ENCODE results near the gene SLC5A11.

DNA sequence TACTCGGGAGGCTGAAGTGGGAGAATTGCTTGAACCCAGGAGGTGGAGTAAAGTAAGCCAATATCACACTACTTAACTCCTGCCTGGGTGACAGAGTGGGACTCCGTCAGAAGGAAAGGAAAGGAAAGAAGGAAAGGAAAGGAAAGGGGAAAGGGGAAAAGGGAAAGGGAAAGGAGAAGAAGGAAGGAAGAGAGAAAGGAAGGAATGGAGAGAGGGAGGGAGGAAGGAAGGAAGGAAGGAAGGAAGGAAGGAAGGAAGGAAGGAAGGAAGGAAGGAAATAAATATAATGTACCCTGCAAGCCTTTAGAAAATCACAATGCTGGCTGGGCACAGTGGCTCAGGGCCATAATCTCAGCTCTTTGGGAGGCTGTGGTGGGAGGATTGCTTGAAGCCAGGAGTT, 27.3 kb downstream of the SLC5A11 start:
- TF ChIP-seq CTCF (conservative IDR thresholded peaks at IDR 0.05; ENCODE audit: low read depth, low read length) (no peak), EZH2phosphoT487 (IDR thresholded peaks at IDR 0.05; ENCODE audit: borderline replicate concordance, low read length) (no peak)
